Heart right ventricle (tissue), 16 donors: ENCODE data around the gene DCHS2. TPM values are rescaled to one million over a fixed set of nuclear protein-coding genes. Genes with fewer than 3 reads are reported as not detected.

Source experiments
- ATAC-seq, 8 donors: fragments of 200-7000 bp; cut with Tn5 transposase; one replicate each; pipeline ENCODE4 v1.9.1; 2020; ENCODE audit warnings: mild to moderate bottlenecking in 8 of 8, moderate library complexity in 8 of 8, moderate number of reproducible peaks in 1 of 8
- DNase-seq, 2 donors: peaks; one replicate each; pipeline ENCODE4 v3.0.0-alpha.2; 2020
- H3K27ac ChIP-seq, 10 donors: fragments of 200-600 bp; sonication (generic) in 2 of 10; one replicate each; pipeline versions ENCODE4 v1.5.0 to v1.8.0; 2020 to 2022; ENCODE audit warnings: mild to moderate bottlenecking in 3 of 10
- H3K27me3 ChIP-seq, 7 donors: fragments of 200-600 bp; one replicate each; pipeline ENCODE4 v1.8.0; 2021 to 2022; ENCODE audit warnings: mild to moderate bottlenecking in 2 of 7
- H3K36me3 ChIP-seq, 9 donors: fragments of 200-600 bp; sonication (generic) in 1 of 9; one replicate each; pipeline versions ENCODE4 v1.5.0 to v1.8.0; 2020 to 2022; ENCODE audit warnings: mild to moderate bottlenecking in 2 of 9
- H3K4me1 ChIP-seq, 9 donors: fragments of 200-600 bp; sonication (generic) in 1 of 9; one replicate each; pipeline versions ENCODE4 v1.5.0 to v1.8.0; 2020 to 2022; ENCODE audit warnings: mild to moderate bottlenecking in 4 of 9
- H3K4me3 ChIP-seq, 10 donors: fragments of 200-600 bp; sonication (generic) in 2 of 10; one replicate each; pipeline versions ENCODE4 v1.5.0 to v1.8.0; 2020 to 2022; ENCODE audit warnings: mild to moderate bottlenecking in 7 of 10, moderate library complexity in 2 of 10
- H3K9me3 ChIP-seq, 11 donors: fragments of 200-600 bp in 10 of 11; sonication (generic) in 2 of 11; one replicate each; pipeline versions ENCODE4 v1.5.0 to v1.8.0; 2013 to 2022; ENCODE audit warnings: mild to moderate bottlenecking in 2 of 11, control low read depth in 1 of 11, moderate library complexity in 1 of 11
- CTCF ChIP-seq, 9 donors: fragments of 200-600 bp; sonication (generic) in 2 of 9; IDR thresholded peaks; one replicate each; pipeline versions ENCODE4 v1.5.0 to v1.8.0; 2021 to 2022; ENCODE audit warnings: antibody characterized with exemption in 9 of 9, mild to moderate bottlenecking in 5 of 9, moderate library complexity in 1 of 9
- WGBS, 2 donors: extraction: QIAGEN DNeasy Blood & Tissue Kit; methylation state at CpG; one replicate each; pipeline ENCODE4 v1.1.7; 2013; ENCODE audit warnings: inconsistent platforms in 1 of 2; 5-methylcytosine and 5-hydroxymethylcytosine counted together
- intact Hi-C, 10 donors: fragments of 100-400 bp; cut with DNase I; formaldehyde crosslinking; loops; one replicate each; pipeline versions ENCODE4 v1.11.1 to v1.14.2; 2022
- polyA plus RNA-seq, 2 donors: library from polyadenylated mRNA; stranded (reverse); fragments of 200-250 nt; gene quantifications; one replicate each; pipeline ENCODE4 v1.2.3, GENCODE V29; 2013
- total RNA-seq, 10 donors: library from RNA; stranded (reverse); fragmentation: NEBNext Ultra II Directional in 3 of 10; extraction: Animal tissue kit (Norgen Biotek cat#: 25700) in 3 of 10; gene quantifications; one replicate each; pipeline versions ENCODE4 v1.2.1 to v1.2.4, GENCODE V29; 2021 to 2023
- donor health status: Arrhythmogenic right ventricular cardiomyopathy.
- donor health status: ischemic (EF 13 %, LVEDD 7.1; RV severe dilation, severe dysfunction).
- donor health status: healthy with polysubstance abuse.
- donor health status: DM: no; HTN: yes; CAD: no.
- donor health status: DM: no; HTN: no; CAD: no.
- donor health status: ischemic (EF 25% LVEDD 6.9; RV normal size, moderate dysfunction).
- donor health status: ischemic (EF 25% LVEDD 5.7; RV mildly dilated, moderate dysfunction).
- donor health status: healthy.
- donor health status: DM: yes; HTN: yes; CAD: no.
- donor health status: Ischemic cardiomyopathy.
- donor health status: ischemic (EF 35%, LVEDD 5.7; RV mildly dilated, moderate dysfunction).
- donor health status: nonischemic (EF 11% LVEDD 7.7; RV severe dilation, severe dysfunction).
- donor health status: DM: yes; HTN: yes; CAD: no.
- donor health status: PGD.
- donor health status: ischemic (EF 29% LVEDD 5.4; RV normal size, mild dysfunction).
- donor health status: nonischemic (EF 23%, LVEDD 6.1; RV moderate dilation, normal function).

Gene DCHS2
- total and polyA plus RNA-seq, 12 donors = under 0.01 to 0.14 (median 0.04) TPM; not detected in 7

- no peak for TF ChIP-seq CTCF (IDR thresholded peaks at IDR 0.05)
- peaks cover 0 to 12% (median 0%) of the 10 kb centered on the region in 7 donors for H3K27me3 ChIP-seq
- no peaks in the 10 kb centered on the region for H3K4me1 ChIP-seq
- no peak overlapping the region for H3K27ac ChIP-seq
- H3K9me3 ChIP-seq = no peaks in the 10 kb centered on the region
- WGBS, 2 donors = 70 to 77% methylated on average over 3 of the region's 3 CpGs
- H3K4me3 ChIP-seq = no peak overlapping the region
- intact Hi-C loops = no loop called here
- ATAC-seq (no peak), DNase-seq (no peak)
- H3K36me3 ChIP-seq = no peaks in the 10 kb centered on the region
Measured at GRCh38 chr4:154348657-154349056, 142.9 kb downstream of the DCHS2 start.

GRCh38 chr4:154345359-154345758, 146.2 kb downstream of the DCHS2 start:
- ATAC-seq (no peak), DNase-seq (no peak)
- intact Hi-C loops = no loop called here
- WGBS, 2 donors = 66 to 77% methylated on average over 1 of the region's 1 CpG
- peaks cover 0 to 7% (median 0%) of the 10 kb centered on the region in 11 donors for H3K9me3 ChIP-seq
- no peaks in the 10 kb centered on the region for H3K36me3 ChIP-seq
- no peaks in the 10 kb centered on the region for H3K4me1 ChIP-seq
- TF ChIP-seq CTCF (IDR thresholded peaks at IDR 0.05) = no peak
- no peak overlapping the region for H3K4me3 ChIP-seq
- H3K27ac ChIP-seq = no peak overlapping the region
- peaks cover 0 to 12% (median 0%) of the 10 kb centered on the region in 7 donors for H3K27me3 ChIP-seq

GRCh38 chr4:154344686-154345085, 146.9 kb downstream of the DCHS2 start:
- H3K27me3 ChIP-seq = peaks cover 0 to 12% (median 0%) of the 10 kb centered on the region in 7 donors
- H3K4me1 ChIP-seq = no peaks in the 10 kb centered on the region
- DNase-seq = no peak
- no peak for ATAC-seq
- TF ChIP-seq CTCF (IDR thresholded peaks at IDR 0.05) = no peak
- H3K4me3 ChIP-seq = no peak overlapping the region
- no peak overlapping the region for H3K27ac ChIP-seq
- intact Hi-C loops = no loop called here
- no peaks in the 10 kb centered on the region for H3K36me3 ChIP-seq
- 74 to 77% methylated on average over 6 of the region's 6 CpGs for WGBS, 2 donors
- H3K9me3 ChIP-seq = peaks cover 0 to 7% (median 0%) of the 10 kb centered on the region in 11 donors

- intact Hi-C loops = no loop called here
- 33 to 39% methylated on average over 3 of the region's 3 CpGs for WGBS, 2 donors
- no peak for ATAC-seq
- H3K4me1 ChIP-seq = no peaks in the 10 kb centered on the region
- no peak overlapping the region for H3K4me3 ChIP-seq
- TF ChIP-seq CTCF (IDR thresholded peaks at IDR 0.05) = no peak
- no peak overlapping the region for H3K27ac ChIP-seq
- no peaks in the 10 kb centered on the region for H3K36me3 ChIP-seq
- H3K9me3 ChIP-seq = peaks cover 0 to 7% (median 0%) of the 10 kb centered on the region in 11 donors
- H3K27me3 ChIP-seq = peaks cover 0 to 12% (median 0%) of the 10 kb centered on the region in 7 donors
- DNase-seq = no peak
Measured at GRCh38 chr4:154343651-154344050, 147.9 kb downstream of the DCHS2 start.
